GM11168 (cell line): Measurements from ENCODE around the gene ZBTB7C.

ENCODE experiments used
- in situ Hi-C: fragments of 300-500 bp; cut with MboI; formaldehyde crosslinking; loops from one replicate; pipeline ENCODE4 v1.12.0; 2022; ENCODE audit warnings: low sequenced_read_pairs; ENCODE audit not compliant: unreplicated experiment

ZBTB7C gene

GRCh38 chr18:48202350-48203260 lies 206.6 kb downstream of the ZBTB7C start:
- in situ Hi-C loops = no loop called here

GRCh38 chr18:48202006-48202348 lies 207.2 kb downstream of the ZBTB7C start:
- in situ Hi-C loops = no loop called here

- in situ Hi-C loops = no loop called here
Observed at GRCh38 chr18:48201337-48202005, 207.7 kb downstream of the ZBTB7C start.

GRCh38 chr18:48200631-48201336 lies 208.4 kb downstream of the ZBTB7C start:
- in situ Hi-C loops = no loop called here

GRCh38 chr18:48199399-48199798 lies 209.8 kb downstream of the ZBTB7C start:
- in situ Hi-C loops = no loop called here

- in situ Hi-C loops = no loop called here
Observed at GRCh38 chr18:48197819-48198218, 211.4 kb downstream of the ZBTB7C start.

GRCh38 chr18:48195787-48196186 lies 213.4 kb downstream of the ZBTB7C start:
- in situ Hi-C loops = no loop called here

GRCh38 chr18:48194591-48195181 lies 214.5 kb downstream of the ZBTB7C start:
- in situ Hi-C loops = no loop called here

GRCh38 chr18:48193521-48194492 lies 215.4 kb downstream of the ZBTB7C start:
- in situ Hi-C loops = no loop called here

- in situ Hi-C loops = no loop called here
Observed at GRCh38 chr18:48192542-48192941, 216.6 kb downstream of the ZBTB7C start.

GRCh38 chr18:48191494-48191893 lies 217.7 kb downstream of the ZBTB7C start:
- in situ Hi-C loops = no loop called here

- in situ Hi-C loops = no loop called here
Observed at GRCh38 chr18:48190994-48191393, 218.2 kb downstream of the ZBTB7C start.

GRCh38 chr18:48188609-48189008 lies 220.6 kb downstream of the ZBTB7C start:
- in situ Hi-C loops = no loop called here

- in situ Hi-C loops = no loop called here
Observed at GRCh38 chr18:48186861-48187260, 222.3 kb downstream of the ZBTB7C start.

- in situ Hi-C loops = no loop called here
Observed at GRCh38 chr18:48186131-48186766, 222.9 kb downstream of the ZBTB7C start.

GRCh38 chr18:48184118-48184517 lies 225.1 kb downstream of the ZBTB7C start:
- in situ Hi-C loops = no loop called here

GRCh38 chr18:48183613-48184012 lies 225.6 kb downstream of the ZBTB7C start:
- in situ Hi-C loops = no loop called here

- in situ Hi-C loops = no loop called here
Observed at GRCh38 chr18:48182779-48183178, 226.4 kb downstream of the ZBTB7C start.

GRCh38 chr18:48181857-48182256 lies 227.3 kb downstream of the ZBTB7C start:
- in situ Hi-C loops = no loop called here
